GM19395 (cell line): ENCODE measurements around the gene SH3RF3.

Experiments used
- ATAC-seq: cut with Tn5 transposase; IDR thresholded peaks from one replicate; pipeline ENCODE4 v1.9.1; 2021; ENCODE audit warnings: mild to moderate bottlenecking, moderate library complexity; ENCODE audit not compliant: unreplicated experiment

Gene SH3RF3

DNA sequence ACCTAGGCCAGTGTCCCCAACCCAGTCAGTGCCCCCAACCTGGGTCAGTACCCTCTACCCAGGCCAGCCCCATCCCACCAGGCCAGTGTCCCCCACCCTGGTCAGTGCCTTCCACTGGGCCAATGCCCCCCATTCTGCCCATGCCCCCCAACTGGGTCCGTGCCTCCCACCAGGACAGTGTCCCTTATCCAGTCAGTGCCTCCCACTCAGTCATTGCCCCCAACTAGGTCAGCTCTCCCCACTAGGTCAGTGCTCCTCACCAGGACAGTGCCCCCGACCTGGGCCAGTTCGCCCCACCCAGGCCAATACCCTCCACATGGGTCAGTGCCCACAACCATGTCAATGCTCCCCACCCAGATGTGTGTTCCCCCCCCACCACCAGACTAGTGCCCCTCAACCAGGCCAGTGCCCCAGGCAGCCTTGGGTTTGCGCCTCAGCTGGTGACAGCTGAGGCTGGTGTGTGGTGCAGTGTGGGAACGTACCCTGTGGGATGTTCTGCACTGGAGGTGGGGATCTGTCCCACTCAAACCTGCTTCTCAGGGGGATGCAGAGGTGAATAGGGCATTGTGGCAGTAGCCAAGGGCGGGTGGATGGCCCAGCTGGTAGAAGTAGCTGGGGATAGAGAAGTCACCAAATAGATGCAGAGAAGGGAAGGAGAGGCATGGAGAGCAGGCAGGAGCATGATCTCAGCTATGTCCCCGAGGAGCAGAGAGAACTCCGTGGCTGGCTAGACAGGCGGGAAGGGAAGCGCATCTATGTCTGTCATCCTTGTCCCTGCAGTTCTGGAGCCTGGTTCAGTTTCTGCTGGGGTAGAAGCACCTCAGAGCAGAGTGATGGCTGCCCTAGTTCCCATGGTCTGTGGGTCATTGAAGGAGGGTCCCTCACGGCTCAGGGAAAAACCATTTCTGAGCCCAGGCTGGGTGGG, 168.8 kb downstream of the SH3RF3 start:
- ATAC-seq: no peak

DNA sequence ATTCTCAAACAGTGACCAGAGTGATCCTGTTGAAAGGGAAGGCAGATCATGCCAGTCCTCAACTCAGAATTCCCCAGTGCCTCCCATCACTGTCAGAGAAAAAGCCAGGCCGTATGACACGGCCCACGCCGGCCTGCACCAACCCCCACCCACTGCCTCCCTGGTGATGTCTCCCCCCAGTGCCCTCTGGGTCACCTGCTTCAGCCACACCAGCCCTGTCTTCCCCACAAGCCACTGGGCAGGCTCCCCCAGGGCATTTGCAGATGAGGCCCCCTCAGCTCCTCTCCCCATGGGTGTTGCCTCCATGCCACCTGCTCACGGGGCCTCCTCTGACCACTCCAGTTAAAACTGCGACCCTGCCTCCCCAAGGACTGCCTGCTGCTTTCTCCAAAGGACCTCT, 169.8 kb downstream of the SH3RF3 start:
- ATAC-seq: no peak

DNA sequence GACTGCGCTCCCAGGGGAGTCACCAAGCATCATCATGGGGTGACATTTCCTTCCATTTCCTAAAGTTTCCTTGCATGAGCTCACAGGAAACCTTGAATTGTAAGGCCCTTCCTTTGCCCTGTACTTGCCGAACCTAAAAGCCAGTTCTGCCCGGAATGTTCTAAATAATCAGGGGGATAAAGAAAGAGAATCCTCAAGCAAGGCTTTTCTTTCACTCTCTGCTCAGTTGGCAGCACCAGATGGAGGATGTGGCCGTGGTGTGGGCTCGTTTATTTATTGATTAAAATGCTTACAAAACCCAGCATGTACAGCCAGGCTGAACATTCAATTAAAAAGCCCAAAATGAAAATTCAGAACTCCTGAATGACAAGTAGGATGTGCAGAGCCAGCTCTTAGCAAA, 170.5 kb downstream of the SH3RF3 start:
- ATAC-seq: no peak

DNA sequence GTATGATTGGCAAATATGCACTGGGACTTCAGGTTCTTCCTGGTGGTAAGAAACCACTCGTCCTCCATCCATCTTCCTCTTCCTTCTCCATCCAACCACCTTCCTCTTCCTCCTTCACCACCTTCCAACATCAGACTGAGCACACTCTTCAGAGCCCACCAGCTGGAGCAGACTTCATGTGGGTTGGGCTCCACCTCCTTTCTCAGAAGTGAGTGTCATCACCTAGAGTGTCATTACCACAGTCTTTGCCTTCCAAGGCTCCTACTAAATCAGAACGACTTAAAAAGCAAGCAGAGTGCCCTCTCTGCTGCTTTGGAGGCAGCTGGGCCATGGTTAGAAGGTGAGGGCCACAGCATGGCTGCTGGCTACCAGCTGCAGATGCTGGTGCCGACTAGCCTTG, 171.6 kb downstream of the SH3RF3 start:
- ATAC-seq: no peak

DNA sequence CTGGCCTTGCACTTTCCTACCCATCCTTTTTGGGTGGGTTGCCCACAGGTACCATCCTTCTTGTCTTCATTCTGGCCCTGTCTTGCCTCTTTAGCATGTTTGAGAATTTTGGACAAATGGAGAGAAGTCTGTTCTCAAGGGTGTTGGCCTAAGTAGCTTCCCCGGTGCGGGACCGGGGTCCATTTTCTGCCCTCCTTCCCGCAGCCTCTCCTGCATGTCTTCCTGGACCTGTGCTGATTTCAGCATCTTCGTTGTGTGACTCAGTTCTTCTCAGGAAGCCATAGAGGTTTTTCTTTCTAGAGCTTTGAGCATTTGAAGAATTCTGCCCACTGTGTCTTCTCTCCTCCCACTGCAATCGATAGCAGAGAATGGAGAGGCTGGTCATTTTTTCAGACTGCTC, 172.7 kb downstream of the SH3RF3 start:
- no peak for ATAC-seq

DNA sequence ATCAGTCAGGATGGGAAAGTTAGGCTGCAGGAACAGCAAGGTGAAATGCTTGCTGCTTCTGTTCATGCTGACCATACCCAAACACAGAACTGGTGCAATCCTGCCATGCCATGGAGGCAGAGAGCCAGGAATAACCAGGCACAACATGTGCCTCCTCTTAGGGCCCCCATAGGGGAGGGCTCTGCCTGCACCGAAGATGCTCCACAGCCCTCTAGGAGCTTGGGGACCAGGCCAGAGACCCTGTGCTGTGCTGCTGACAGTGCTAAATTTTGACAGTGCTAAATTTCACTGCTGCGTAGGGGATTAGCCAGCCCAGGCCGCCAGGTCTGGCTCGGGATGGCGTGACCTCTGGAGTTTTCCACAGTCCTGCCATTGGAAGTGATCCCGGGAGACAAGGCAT, 173.3 kb downstream of the SH3RF3 start:
- no peak for ATAC-seq

DNA sequence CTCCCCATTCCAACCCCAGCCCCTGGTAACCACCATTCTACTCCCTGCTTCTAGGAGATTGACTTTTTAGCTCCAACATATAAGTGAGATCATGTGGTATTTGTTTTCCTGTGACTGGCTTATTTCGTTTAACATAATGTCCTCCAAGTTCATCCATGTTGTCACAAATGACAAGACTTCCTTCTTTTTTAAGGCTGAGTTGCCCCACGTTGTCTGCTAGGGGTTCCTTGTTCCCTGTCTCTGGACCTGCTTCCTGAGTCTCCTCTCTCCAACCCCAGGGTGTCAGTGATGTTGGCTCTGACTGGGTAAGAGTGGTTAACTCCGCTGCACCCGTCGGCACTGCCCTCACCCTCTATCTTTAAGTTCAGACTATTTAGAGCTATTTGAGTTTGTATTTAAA, 175.2 kb downstream of the SH3RF3 start:
- no peak for ATAC-seq

DNA sequence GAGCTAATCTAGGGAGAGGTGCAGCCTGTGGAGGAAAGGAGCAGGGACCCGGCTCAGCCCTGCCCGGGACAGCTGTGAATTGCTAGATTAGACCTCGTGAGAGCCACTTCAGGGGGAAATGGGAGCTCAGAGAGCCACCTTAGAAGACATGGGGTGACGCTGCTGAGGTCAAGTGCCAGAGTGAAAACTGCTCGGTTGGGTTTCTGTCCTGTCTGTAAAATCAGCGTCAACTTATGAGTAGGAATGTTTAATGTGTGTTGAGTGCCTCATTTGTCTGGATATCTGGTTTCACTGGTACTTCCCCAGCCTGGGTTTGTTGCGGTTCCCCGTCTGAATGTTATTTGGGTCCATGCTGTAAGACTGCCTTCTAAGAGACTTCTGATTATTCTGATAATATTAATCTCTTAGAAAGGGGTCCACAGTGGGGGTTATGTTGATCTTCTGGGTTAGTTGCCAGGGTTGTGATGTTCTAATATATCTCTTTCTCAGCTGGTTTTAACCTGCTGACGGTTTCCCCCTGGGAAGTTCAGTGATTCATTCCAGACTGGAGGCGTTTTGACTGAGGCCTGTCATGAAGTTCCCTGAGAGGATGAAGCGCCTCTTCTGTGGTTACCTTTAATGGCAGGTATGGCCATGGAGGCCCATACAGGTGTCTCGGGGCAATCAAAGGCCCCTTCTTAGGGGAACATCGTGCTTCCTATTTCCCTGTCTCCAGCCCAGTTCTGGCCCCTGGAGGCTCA, 175.9 kb downstream of the SH3RF3 start:
- no peak for ATAC-seq

DNA sequence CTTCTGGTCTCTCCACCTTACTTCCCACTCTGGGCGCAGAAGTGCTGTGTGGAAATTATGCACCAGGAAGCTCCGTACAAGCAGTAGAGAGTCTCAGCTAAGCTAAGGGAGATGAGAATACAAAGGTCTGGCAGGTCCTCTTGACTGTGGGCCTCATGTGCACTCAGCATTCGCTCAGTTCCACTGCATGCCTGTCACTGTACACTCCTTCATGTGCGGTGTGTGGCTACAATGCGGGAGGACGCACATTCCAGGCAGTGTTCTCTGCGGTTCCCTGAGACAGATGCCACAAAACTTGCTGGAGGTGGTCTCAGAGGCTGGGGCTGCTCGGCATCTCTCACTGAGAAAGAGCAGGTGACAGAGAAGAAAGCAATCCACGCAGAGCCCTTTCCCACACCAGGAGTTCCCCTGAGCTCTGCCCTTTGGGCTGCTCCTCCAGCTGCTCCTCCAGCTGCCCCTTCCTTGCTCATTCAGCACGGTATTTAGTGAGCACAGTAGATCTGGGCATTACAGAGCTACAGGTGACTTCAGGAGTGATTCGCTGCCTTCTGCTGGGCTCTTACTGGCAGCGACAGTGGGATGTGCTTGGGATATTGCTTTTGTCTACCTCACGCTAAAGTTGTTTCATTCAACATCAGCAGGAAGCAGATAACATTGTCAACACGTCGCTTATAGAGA, 176.6 kb downstream of the SH3RF3 start:
- ATAC-seq: no peak

DNA sequence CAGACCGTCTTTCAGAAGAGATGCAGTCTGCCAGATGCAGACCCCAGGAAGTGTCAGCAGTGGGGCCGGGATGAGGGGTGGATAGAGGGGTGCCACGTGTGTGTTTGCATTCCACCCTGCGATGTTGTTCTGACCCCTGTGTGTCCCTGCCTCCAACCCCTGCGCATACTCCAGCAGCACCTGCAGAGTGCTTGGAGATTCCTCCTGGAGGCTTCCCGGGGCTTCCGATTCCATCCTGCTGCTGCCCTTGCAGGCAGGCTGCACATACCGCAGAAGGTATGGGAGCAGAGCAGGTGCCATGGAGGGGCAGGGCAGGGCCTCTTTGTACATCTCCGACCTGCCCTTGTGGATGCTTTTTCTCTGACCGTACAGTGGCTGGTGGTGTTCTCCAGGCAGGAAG, 177.2 kb downstream of the SH3RF3 start:
- ATAC-seq: no peak

DNA sequence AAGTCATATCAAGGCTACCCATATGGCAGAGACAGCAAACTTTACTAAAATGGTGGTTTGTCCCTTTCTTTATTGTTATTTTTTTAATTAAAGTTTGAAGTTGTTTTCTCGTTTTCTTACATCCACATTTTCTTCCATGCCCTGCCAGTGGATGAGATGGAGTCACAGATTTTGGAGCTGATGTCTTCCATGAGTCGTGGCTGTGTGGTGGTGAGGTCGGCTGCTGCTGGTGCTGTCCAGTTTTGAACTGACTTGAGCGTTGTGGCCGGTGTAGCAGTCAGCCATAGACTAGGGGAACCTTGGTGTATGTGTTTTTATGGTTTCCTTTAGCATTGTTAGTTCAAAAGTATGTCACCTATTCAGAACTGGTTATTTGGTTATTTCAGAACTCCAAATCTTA, 182.8 kb downstream of the SH3RF3 start:
- no peak for ATAC-seq

DNA sequence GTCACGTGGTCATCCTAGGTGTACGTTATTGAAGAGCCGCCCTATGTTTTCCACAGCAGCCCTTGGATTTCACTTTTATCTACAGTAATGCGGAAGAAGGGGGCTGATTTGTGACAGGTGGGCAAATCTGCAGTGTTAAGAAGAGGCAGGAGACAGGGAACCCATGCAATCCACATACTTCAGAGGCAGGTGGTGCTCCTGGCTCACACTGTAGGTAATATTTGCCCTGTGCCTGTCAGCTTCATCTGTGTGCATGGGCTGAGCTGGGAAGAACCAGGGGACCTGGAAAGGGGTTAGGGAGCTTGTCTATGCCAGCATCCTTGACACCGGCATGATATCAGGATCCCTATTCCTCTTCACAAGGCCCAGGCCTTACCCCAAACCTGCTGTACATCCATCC, 183.9 kb downstream of the SH3RF3 start:
- no peak for ATAC-seq

DNA sequence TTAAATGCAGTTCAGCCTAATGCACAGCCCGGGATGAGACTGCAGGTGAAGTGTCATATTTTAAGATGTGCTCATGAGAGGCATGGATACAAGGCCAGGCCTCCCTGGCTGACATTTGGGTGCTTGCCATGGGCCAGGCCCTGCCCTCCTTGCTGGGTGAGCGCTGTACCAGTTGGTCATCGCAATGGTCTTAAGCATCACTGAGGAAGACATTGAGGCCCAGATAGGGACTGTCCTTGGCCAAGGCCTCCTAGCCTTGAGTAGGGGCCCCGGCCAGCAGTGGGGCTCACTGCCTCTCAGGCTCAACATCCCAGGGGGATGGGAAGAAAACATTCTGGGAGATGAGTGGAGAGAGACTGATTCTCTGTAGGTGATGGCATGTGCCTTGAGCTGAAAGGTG, 184.3 kb downstream of the SH3RF3 start:
- no peak for ATAC-seq

DNA sequence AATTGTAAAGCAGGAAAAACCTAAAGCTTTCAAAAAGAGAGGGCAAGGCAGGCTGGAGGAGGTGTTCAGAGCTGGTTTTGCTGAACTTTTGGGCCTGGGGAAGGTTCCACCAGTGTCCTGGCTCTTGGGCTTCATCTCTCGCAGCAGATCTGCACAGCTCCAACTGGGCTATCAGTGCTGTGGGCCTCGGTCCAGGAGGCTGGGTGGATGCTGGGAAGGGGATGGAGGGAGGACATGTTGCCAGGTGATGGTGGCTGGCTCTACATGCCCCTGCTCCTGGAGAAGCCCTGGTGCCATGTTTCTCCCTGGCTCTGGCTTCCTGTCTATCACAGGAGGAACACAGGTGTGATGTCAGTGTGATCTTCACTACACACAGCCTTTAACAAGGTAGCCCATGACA, 187.1 kb downstream of the SH3RF3 start:
- ATAC-seq: no peak

DNA sequence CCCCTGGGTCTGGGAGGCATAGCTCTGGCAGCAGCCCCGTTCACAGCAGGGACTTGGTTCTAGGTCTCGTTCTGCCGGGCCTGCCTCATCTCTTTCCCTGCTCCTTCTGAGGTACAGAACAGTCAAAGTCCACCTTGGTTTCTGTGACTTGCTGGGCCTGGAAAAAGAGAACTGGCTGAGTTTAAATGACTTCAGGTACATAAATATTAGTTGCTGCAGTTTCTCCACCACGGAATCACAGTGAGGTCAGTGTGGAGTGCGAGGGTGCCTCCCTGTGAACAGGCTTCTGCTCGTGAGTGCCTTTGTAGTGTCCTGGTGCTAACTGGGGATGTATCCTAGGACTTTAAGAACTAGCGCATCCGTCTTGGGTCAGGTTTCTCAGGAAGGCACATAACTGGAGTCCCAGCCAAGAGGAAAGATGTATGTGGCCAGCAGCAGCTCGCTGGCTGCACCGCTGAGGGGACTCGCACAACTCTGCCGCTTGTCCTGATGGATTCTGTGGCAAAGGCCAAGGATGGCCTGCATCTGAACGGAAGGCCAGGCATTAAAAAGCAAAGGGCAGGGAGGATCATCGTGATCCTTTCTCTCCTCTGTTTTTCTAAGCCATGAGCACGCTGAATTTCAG, 188.6 kb downstream of the SH3RF3 start:
- no peak for ATAC-seq

DNA sequence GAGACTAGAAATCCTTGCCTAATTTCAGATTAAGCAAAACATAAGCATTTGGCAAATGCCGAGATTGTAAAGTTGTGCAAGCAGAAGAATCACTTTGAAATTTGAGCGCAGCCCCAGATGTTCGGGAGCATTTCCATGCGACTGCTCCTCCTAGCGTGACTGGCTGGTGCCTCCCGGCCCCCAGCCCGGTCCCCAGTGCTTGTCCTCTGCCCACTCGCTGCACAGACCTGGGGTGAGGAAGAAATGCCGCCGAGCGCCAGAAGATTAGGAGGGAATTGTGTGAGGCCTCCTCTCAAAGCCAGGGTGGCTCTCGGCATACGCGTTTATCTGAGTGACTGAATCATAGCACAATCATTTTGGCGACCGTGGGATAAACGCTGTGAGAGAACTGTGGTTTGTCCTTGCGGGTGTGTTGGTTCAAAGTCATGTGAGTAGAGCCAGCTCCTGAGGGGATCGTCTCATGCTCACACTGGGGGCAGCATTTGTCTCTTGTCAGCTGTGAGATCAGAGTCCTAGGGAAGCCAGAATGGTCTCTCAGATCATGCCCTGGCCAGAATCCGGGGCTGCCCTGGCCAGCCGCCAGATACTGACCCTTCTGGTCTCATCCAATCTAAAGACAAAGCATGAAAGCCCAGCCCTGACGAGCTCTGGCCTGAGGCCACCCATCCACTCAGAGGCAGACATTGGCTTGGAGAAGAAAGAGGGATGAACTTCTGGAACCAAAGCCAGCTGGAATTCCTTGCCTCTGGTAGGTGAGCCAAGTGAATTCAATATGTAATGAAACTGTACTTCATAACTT, 189.3 kb downstream of the SH3RF3 start:
- ATAC-seq: no peak

DNA sequence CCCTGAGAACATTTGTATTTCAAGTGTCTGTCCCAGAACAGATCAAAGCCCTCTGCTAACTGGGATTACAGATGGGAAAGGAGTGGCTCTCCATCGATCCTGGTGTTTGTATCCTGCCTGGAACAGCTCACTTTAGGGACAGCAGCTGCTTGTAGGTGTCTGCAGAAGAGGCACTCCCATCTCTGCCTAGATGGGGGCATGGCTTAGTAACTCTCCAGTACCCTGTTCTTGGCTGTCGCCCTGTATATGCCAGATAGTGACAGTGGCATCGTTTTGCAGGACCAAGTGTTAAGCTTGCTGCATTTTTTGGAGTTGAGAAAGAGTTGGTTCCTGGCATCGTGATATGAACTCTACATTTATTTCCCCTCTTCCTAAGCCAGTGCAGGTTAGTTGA, 189.9 kb downstream of the SH3RF3 start:
- ATAC-seq: no peak

DNA sequence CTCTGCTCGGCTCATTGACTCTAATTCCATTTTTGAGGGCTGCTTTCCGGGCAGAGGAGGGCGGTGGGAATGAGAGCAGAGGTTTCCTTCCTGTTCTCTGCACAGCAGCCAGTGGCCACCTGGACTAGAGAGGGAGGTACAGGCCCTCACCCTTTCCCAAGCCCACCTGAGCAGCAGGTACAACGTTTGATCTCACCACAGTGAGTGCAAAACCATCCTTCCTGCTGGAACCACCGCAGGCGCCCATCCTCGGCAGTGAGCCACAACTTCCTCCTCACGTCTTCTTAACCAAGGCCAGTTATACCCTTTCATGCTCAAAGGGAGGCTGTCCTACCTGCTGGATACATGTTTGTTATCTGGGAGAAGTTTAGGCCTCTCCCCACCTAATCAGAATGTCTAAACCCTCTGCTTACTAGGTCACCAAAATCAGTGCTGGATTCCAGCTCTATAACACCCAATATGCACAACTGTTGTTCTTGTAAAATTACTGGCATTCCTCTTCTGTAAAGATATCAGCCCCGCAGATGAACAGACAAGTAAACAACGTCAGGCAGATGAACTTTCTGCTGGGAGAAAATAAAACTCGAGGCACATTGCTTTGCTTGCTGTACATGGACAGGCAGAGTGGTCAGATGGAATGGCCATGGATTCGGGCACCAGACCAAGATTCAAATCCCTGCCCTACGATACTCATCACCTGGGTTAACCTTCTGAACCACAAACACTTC, 191.4 kb downstream of the SH3RF3 start:
- no peak for ATAC-seq

DNA sequence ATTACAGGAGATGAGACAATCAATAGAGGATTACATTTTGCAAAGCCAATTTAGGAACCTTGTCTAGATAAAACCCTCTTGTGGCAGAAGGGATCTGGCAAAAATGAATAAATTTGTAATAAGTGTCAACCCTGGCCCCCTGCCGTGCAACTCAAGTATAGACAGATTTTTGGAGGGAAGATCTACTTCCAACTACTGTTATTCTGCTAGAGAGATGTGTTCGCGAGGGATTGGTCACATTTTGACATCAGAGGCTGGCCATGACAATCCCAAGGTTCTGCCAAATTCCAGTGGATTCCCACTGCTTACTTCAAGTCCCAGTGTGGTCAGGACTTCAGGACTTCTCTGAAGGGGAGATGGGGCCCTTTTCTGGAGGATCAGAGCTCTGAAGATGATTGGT, 192.6 kb downstream of the SH3RF3 start:
- ATAC-seq: no peak

DNA sequence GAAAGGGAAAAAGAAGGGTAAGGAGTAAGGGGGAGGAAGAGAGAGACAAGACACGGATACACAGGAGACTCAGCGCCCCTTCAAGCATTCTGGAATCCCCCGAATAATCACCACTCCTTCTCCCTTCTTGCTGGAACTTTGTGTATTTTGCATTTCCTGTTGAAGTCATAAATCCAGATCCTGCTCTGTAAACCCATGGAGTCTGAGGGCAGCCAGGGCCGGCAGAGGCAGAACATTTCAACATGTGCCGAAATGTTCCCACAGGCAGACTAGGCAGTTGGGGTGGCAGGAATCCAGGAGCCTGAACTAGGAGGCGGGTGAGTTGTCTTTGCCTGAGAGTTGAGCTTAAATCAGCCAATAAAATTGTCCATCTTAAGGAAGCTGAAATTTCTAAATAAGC, 193.1 kb downstream of the SH3RF3 start:
- no peak for ATAC-seq
